ENCODE results near the gene ZC3H10. TPM values are rescaled to one million over a fixed set of nuclear protein-coding genes. Genes with fewer than 3 reads are reported as not detected.

Gene ZC3H10
- total and polyA plus RNA-seq, 2 of the 8 experiments (the other 6 are each of a cell fraction or from before 2014, with no cell fraction given): 4.0 to 11.2 TPM

- TF ChIP-seq POU5F1 (IDR thresholded peaks at IDR 0.05; ENCODE audit: low read depth, low read length) (no peak), SP4 (IDR thresholded peaks at IDR 0.05; ENCODE audit: low read length) (no peak), E2F6 (IDR thresholded peaks at IDR 0.05) (no peak), KDM4A (IDR thresholded peaks at IDR 0.05; ENCODE audit: low read depth, low read length, severe bottlenecking) (no peak)
Observed at GRCh38 chr12:56152756-56153677, 35.0 kb downstream of the ZC3H10 start (continued).

All from H1 (cell line).